K562 (cell line): ENCODE measurements around the gene SRP72. TPM values are rescaled to one million over a fixed set of nuclear protein-coding genes. Genes with fewer than 3 reads are reported as not detected.

ENCODE experiments used
- ATAC-seq: fragments of 200-7000 bp; cut with Tn5 transposase; 3 replicates; pipeline ENCODE4 v1.9.1; 2020; ENCODE audit warnings: moderate library complexity
- BruUV-seq: library from RNA; stranded (reverse); fragments of 400-500 nt; replicated peaks from 2 replicates; lab custom pipeline; 2021; lab: Mats Ljungman, UMichigan
- CTCF ChIA-PET: fragments of 300-600 bp; formaldehyde crosslinking; extraction: SDS; loops from one replicate; lab custom pipeline; 2021; ENCODE audit warnings: low intra/inter-chr PET ratio; lab: Yijun Ruan, JAX
- POLR2A ChIA-PET: fragments of 300-600, 350-650 bp; sonication (Branson Sonifier 250); formaldehyde crosslinking; extraction: SDS; loops from one replicate; lab custom pipeline; 2021; ENCODE audit warnings: antibody characterized with exemption, inconsistent platforms; lab: Yijun Ruan, JAX
- DNase-seq, 4 experiments: peaks; one replicate each; pipeline versions ENCODE4 v3.0.0 to v3.0.0-alpha.2; 2011 to 2018; ENCODE audit warnings: low spot score in 3 of 4, mixed read lengths in 3 of 4; ENCODE audit errors: extremely low read depth in 1 of 4
- FAIRE-seq: peaks from 2 replicates; lab custom pipeline; 2011; peaks lifted over from hg19 to GRCh38; lab: Jason Lieb, UNC
- H2AFZ ChIP-seq: 2 replicates; pipeline ENCODE4 v1.6.0; 2011; ENCODE audit warnings: low read depth, low read length, control low read depth, inconsistent platforms
- H3K27ac ChIP-seq: fragments of 200-600 bp; 3 replicates; pipeline ENCODE4 v1.8.0; 2011; ENCODE audit warnings: low read depth, mild to moderate bottlenecking, control low read depth, inconsistent platforms, low read length, moderate library complexity, mixed read lengths; ENCODE audit errors: extremely low read depth
- H3K27me3 ChIP-seq, 2 experiments: fragments of 300-600 bp in 1 of 2; 2 replicates in 1 of 2; 3 replicates in 1 of 2; pipeline versions ENCODE4 v1.6.0 to v1.8.0; 2011; ENCODE audit warnings: inconsistent platforms in 2 of 2, low read length in 2 of 2, mild to moderate bottlenecking in 1 of 2, mixed read lengths in 1 of 2, moderate library complexity in 1 of 2; ENCODE audit not compliant: control insufficient read depth in 2 of 2, insufficient read depth in 2 of 2
- H3K36me3 ChIP-seq: fragments of 300-600 bp; 3 replicates; pipeline ENCODE4 v1.8.0; 2011; ENCODE audit warnings: mild to moderate bottlenecking, low read length, inconsistent platforms; ENCODE audit not compliant: control insufficient read depth, insufficient read depth
- H3K4me1 ChIP-seq, 2 experiments: fragments of 200-600 bp in 1 of 2; replicated peaks in 1 of 2; 2 replicates in 1 of 2; 3 replicates in 1 of 2; pipeline versions ENCODE4 v1.5.1 to v1.8.0; 2011; ENCODE audit warnings: inconsistent platforms in 2 of 2, low read length in 2 of 2, mild to moderate bottlenecking in 1 of 2, mixed read lengths in 1 of 2, moderate library complexity in 1 of 2; ENCODE audit not compliant: control insufficient read depth in 2 of 2, insufficient read depth in 2 of 2
- H3K4me2 ChIP-seq: 2 replicates; pipeline ENCODE4 v1.6.1; 2011; ENCODE audit warnings: low read length, control low read depth, inconsistent platforms, mixed read lengths; ENCODE audit not compliant: insufficient read depth
- H3K4me3 ChIP-seq: fragments of 200-600 bp; sonication (generic), shearing (Covaris generic); 2 replicates; pipeline ENCODE4 v1.5.1; 2016; ENCODE audit warnings: control low read depth, inconsistent platforms
- H3K79me2 ChIP-seq: fragments of 200-600 bp; 3 replicates; pipeline ENCODE4 v1.8.0; 2011; ENCODE audit warnings: low read length, inconsistent platforms; ENCODE audit not compliant: control insufficient read depth, insufficient read depth
- H3K9ac ChIP-seq, 2 experiments: 2 replicates each; pipeline versions ENCODE4 v1.6.0 to v1.6.1; 2011; ENCODE audit warnings: low read depth in 2 of 2, low read length in 2 of 2, control low read depth in 1 of 2, inconsistent platforms in 1 of 2, mild to moderate bottlenecking in 1 of 2, mixed read lengths in 1 of 2; ENCODE audit not compliant: insufficient read depth in 1 of 2
- H3K9me1 ChIP-seq: one replicate; pipeline ENCODE4 v1.6.0; 2011; ENCODE audit warnings: inconsistent platforms, mild to moderate bottlenecking, low read length, moderate library complexity; ENCODE audit not compliant: control insufficient read depth, insufficient read depth
- H3K9me3 ChIP-seq: replicated peaks from 2 replicates; pipeline ENCODE4 v1.5.1; 2011; ENCODE audit warnings: low read depth, low read length, inconsistent platforms; ENCODE audit not compliant: control insufficient read depth, insufficient read depth
- H4K20me1 ChIP-seq: replicated peaks from 2 replicates; pipeline ENCODE4 v1.6.1; 2011; ENCODE audit warnings: low read length, inconsistent platforms, mixed read lengths; ENCODE audit not compliant: control insufficient read depth, insufficient read depth
- CBX1 ChIP-seq: sonication (generic); IDR thresholded peaks from 2 replicates; pipeline ENCODE4 v1.6.1; 2016; ENCODE audit warnings: antibody characterized with exemption, low read depth, mild to moderate bottlenecking
- DPF2 ChIP-seq: fragments of 450-650 bp; IDR thresholded peaks from 2 replicates; pipeline ENCODE4 v1.6.1; 2016
- FOSL1 ChIP-seq: fragments of 200-800 bp; sonication (Bioruptor generic); conservative IDR thresholded peaks from 2 replicates; pipeline ENCODE4 v1.6.1; 2016; ENCODE audit warnings: missing genetic modification characterization, missing compliant biosample characterization
- FOXM1 ChIP-seq, 2 experiments: fragments of 450-650 bp in 1 of 2; sonication (generic) in 1 of 2; formaldehyde crosslinking in 1 of 2; IDR thresholded peaks; 2 replicates each; pipeline versions ENCODE4 v1.6.1 to v1.9.0; 2017 to 2022; ENCODE audit warnings: low read depth in 2 of 2, mild to moderate bottlenecking in 2 of 2, missing genetic modification reagents in 1 of 2, moderate library complexity in 1 of 2
- HDAC2 ChIP-seq: fragments of 450-650 bp; IDR thresholded peaks from 2 replicates; pipeline ENCODE4 v1.6.1; 2016; ENCODE audit warnings: mild to moderate bottlenecking
- RFX1 ChIP-seq: fragments of 450-650 bp; IDR thresholded peaks from 2 replicates; pipeline ENCODE4 v1.6.1; 2016; ENCODE audit warnings: mild to moderate bottlenecking, moderate library complexity
- SMARCC2 ChIP-seq: fragments of 450-650 bp; IDR thresholded peaks from 2 replicates; pipeline ENCODE4 v1.6.1; 2017; ENCODE audit warnings: antibody characterized with exemption, moderate library complexity, mild to moderate bottlenecking, low read depth
- ZNF3 ChIP-seq: fragments of 250-450 bp; sonication (Bioruptor Pico); IDR thresholded peaks from 2 replicates; pipeline ENCODE4 v1.5.0; 2021; ENCODE audit warnings: mild to moderate bottlenecking, moderate library complexity
- ZNF57 ChIP-seq: fragments of 450-650 bp; formaldehyde crosslinking; IDR thresholded peaks from 2 replicates; pipeline ENCODE4 v1.4.0; 2020; ENCODE audit warnings: mild to moderate bottlenecking, moderate library complexity
- ZNF766 ChIP-seq: fragments of 200-800 bp; sonication (Bioruptor generic); conservative IDR thresholded peaks from 2 replicates; pipeline ENCODE4 v1.6.1; 2016; ENCODE audit warnings: missing genetic modification characterization, missing compliant biosample characterization
- WGBS: fragments of 100-300 bp; shearing (Covaris generic); methylation state at CpG from one replicate; pipeline ENCODE4 v1.1.6; 2016; ENCODE audit warnings: low coverage, mixed read lengths; ENCODE audit not compliant: insufficient coverage; ENCODE audit errors: missing lambda C conversion rate; 5-methylcytosine and 5-hydroxymethylcytosine counted together
- in situ Hi-C: fragments of 300-500 bp; cut with MboI; formaldehyde crosslinking; loops from 4 replicates; pipeline ENCODE4 v1.15.0; 2018; ENCODE audit warnings: inconsistent platforms, mixed read lengths
- intact Hi-C: fragments of 100-400 bp; cut with micrococcal nuclease; formaldehyde crosslinking; loops from 2 replicates; pipeline ENCODE4 v1.14.2; 2022
- polyA plus RNA-seq, 8 experiments: library from polyadenylated mRNA; depleted of rRNA in 4 of 8; stranded (reverse) in 5 of 8; unstranded in 3 of 8; fragments of >200 nt; fragmentation: Nextera tagmentation in 2 of 8; fragmentation: Illumina TruSeq in 1 of 8; extraction: Ambion mirVana in 2 of 8; extraction: Trizol in 1 of 8; gene quantifications; 2 replicates each; pipeline versions ENCODE4 v1.2.1 to v1.2.3, GENCODE V29; 2011 to 2014; ENCODE audit warnings: inconsistent platforms in 1 of 8, missing spikeins in 1 of 8
- total RNA-seq, 7 experiments: library from RNA; depleted of rRNA in 6 of 7; stranded (reverse); fragments of >200 nt in 6 of 7; fragmentation: Illumina TruSeq in 2 of 7; extraction: Trizol in 2 of 7; gene quantifications; 2 replicates each; pipeline versions ENCODE4 v1.2.1 to v1.2.3, GENCODE V29; 2011 to 2021; ENCODE audit warnings: low replicate concordance in 1 of 7
- TF ChIP-seq, protein P1 (sequence below), 2 experiments: fragments of 450-650 bp; conservative IDR thresholded peaks; 2 replicates each; pipeline ENCODE4 v1.6.1; 2017; ENCODE audit warnings: mild to moderate bottlenecking in 2 of 2, moderate library complexity in 2 of 2
- TF ChIP-seq, protein P2 (sequence below), 2 experiments: fragments of 450-650 bp in 1 of 2; sonication (generic) in 1 of 2; formaldehyde crosslinking in 1 of 2; IDR thresholded peaks in 1 of 2; conservative IDR thresholded peaks in 1 of 2; 2 replicates each; pipeline versions ENCODE4 v1.6.1 to v1.8.1; 2016 to 2023; ENCODE audit warnings: mild to moderate bottlenecking in 2 of 2, moderate library complexity in 2 of 2, inconsistent platforms in 1 of 2, missing genetic modification reagents in 1 of 2
- TF ChIP-seq, protein P3 (sequence below): sonication (generic); formaldehyde crosslinking; IDR thresholded peaks from 2 replicates; pipeline ENCODE4 v1.8.1; 2023; ENCODE audit warnings: mild to moderate bottlenecking, missing genetic modification reagents
- TF ChIP-seq, protein P4 (sequence below): fragments of 450-650 bp; conservative IDR thresholded peaks from 2 replicates; pipeline ENCODE4 v1.6.1; 2016; ENCODE audit warnings: missing genetic modification characterization, low read depth, mild to moderate bottlenecking, control low read depth, missing compliant biosample characterization

SRP72 gene
- total and polyA plus RNA-seq, 9 of the 15 experiments (the other 6 are each of a cell fraction or from before 2014, with no cell fraction given), result 124 to 341 (median 202) TPM

DNA sequence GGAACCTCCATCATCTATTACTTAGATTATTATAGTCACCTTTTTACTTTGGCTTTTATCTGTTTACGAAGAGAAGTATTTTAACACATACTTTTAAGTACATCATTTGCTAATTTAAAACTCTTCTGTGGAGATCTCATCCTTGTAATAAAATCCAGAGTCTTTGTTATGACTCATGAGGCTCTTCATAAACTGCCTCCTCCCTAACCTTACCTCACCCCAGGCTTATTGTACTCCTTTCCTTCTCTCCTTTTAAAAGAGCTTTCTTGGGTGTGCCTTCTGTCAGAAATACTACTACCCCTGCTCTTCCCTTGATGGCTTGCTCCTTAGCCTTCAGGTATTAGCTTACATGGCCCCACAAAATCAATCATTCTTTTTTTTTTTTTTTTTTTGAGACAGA lies 44.7 kb downstream of the SRP72 start (continued):
- TF ChIP-seq, protein P1, sequence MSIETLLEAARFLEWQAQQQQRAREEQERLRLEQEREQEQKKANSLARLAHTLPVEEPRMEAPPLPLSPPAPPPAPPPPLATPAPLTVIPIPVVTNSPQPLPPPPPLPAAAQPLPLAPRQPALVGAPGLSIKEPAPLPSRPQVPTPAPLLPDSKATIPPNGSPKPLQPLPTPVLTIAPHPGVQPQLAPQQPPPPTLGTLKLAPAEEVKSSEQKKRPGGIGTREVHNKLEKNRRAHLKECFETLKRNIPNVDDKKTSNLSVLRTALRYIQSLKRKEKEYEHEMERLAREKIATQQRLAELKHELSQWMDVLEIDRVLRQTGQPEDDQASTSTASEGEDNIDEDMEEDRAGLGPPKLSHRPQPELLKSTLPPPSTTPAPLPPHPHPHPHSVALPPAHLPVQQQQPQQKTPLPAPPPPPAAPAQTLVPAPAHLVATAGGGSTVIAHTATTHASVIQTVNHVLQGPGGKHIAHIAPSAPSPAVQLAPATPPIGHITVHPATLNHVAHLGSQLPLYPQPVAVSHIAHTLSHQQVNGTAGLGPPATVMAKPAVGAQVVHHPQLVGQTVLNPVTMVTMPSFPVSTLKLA (conservative IDR thresholded peaks at IDR 0.05), result 0 out of 4 replicates have a peak, but pooled peaks of 1 of the 2 experiments have one; percentile 9
- TF ChIP-seq, protein P2, sequence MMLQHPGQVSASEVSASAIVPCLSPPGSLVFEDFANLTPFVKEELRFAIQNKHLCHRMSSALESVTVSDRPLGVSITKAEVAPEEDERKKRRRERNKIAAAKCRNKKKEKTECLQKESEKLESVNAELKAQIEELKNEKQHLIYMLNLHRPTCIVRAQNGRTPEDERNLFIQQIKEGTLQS (IDR thresholded peaks at IDR 0.05), result peak; percentile 53
- TF ChIP-seq, protein P2 (CRISPR knock-in tag; conservative IDR thresholded peaks at IDR 0.05), result no peak
- TF ChIP-seq ZNF57 (CRISPR knock-in tag), result 0 out of 2 replicates have a peak, but pooled peaks have one; percentile 75
- no peak for TF ChIP-seq CBX1
- TF ChIP-seq FOSL1 (tag), result peak; percentile 42
- TF ChIP-seq ZNF3 (CRISPR knock-in tag), result no peak
- peak; percentile 52 for TF ChIP-seq DPF2

DNA sequence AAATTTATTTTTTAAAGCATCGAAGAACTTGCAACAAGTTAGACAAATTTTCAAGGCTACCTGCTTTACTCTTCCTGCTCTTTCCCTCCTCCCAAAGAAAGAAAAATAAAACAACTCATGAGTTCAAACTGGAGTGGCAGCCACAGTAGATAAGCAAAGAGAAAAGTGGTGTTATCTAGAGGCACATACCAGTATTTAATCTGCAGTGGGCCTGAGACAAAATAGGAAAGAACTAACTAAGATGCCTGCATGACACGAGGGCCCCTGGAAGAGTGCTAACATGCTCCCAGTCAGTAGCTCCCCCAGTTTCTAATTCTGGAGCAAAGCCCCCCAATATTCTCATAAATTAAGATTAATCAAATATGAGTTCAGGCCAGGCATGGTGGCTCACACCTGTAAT lies 46.1 kb downstream of the SRP72 start:
- Histone ChIP-seq H3K4me1 (peaks cover 16 to 24% of the 10 kb centered on the region in 2 experiments), H2AFZ (peak overlapping the region; percentile 65), H3K4me3 (no peak overlapping the region), H3K27ac (peak overlapping the region; percentile 29), H3K4me2 (peak overlapping the region; percentile 54; the same call in 1 of the 2 replicates), H3K9me3 (no peaks in the 10 kb centered on the region), H3K36me3 (no peaks in the 10 kb centered on the region), H4K20me1 (no peaks in the 10 kb centered on the region), H3K9me1 (no peaks in the 10 kb centered on the region), H3K79me2 (no peaks in the 10 kb centered on the region), H3K9ac (peak overlapping the region in 1 of 2 experiments; percentile 37; a peak in 1 of 4 replicates), H3K27me3 (no peaks in the 10 kb centered on the region)
- intact Hi-C loops, result loop anchor here (1.0 kb wide), 1 partner anchor 31 kb away; no protein-coding TSS in a partner anchor
- ATAC-seq (peak; percentile 82), DNase-seq (peak; percentile 32 to 79 (median 55)), FAIRE-seq (peak; percentile 79)
- BruUV-seq, result no TSS peak
- in situ Hi-C loops, result no loop called here
- ChIA-PET CTCF (no interaction called here), POLR2A (interaction anchor here (0.6 kb wide), 2 partner anchors 13 to 1543 kb away, joined by 3 read pairs; no protein-coding TSS in a partner anchor)
- WGBS, result 3% methylated on average over 2 of the region's 2 CpGs
- peak; percentile 33; the same call in 1 of the 2 replicates for TF ChIP-seq HDAC2
- TF ChIP-seq ZNF766, result 0 out of 2 replicates have a peak, but pooled peaks have one; percentile 35
- peak; percentile 47; the same call in 1 of the 2 replicates for TF ChIP-seq FOXM1 (IDR thresholded peaks at IDR 0.05; ENCODE audit: low read depth)
- TF ChIP-seq FOXM1 (CRISPR knock-in tag; IDR thresholded peaks at IDR 0.05; ENCODE audit: low read depth), result no peak
- TF ChIP-seq RFX1, result no peak
- TF ChIP-seq, protein P3, sequence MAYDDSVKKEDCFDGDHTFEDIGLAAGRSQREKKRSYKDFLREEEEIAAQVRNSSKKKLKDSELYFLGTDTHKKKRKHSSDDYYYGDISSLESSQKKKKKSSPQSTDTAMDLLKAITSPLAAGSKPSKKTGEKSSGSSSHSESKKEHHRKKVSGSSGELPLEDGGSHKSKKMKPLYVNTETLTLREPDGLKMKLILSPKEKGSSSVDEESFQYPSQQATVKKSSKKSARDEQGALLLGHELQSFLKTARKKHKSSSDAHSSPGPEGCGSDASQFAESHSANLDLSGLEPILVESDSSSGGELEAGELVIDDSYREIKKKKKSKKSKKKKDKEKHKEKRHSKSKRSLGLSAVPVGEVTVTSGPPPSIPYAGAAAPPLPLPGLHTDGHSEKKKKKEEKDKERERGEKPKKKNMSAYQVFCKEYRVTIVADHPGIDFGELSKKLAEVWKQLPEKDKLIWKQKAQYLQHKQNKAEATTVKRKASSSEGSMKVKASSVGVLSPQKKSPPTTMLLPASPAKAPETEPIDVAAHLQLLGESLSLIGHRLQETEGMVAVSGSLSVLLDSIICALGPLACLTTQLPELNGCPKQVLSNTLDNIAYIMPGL (CRISPR knock-in tag), result no peak
- TF ChIP-seq, protein P4, sequence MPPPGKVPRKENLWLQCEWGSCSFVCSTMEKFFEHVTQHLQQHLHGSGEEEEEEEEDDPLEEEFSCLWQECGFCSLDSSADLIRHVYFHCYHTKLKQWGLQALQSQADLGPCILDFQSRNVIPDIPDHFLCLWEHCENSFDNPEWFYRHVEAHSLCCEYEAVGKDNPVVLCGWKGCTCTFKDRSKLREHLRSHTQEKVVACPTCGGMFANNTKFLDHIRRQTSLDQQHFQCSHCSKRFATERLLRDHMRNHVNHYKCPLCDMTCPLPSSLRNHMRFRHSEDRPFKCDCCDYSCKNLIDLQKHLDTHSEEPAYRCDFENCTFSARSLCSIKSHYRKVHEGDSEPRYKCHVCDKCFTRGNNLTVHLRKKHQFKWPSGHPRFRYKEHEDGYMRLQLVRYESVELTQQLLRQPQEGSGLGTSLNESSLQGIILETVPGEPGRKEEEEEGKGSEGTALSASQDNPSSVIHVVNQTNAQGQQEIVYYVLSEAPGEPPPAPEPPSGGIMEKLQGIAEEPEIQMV (tag), result no peak
- TF ChIP-seq SMARCC2, result peak; percentile 50; the same call in 1 of the 2 replicates
